HEK293T (cell line): ENCODE data around the gene INKA2.

Experiments used
- BHLHE40 ChIP-seq: fragments of 450-650 bp; IDR thresholded peaks from 2 replicates; pipeline ENCODE4 v1.6.1; 2016; ENCODE audit warnings: mild to moderate bottlenecking, moderate library complexity, borderline replicate concordance
- ELF4 ChIP-seq: fragments of 450-650 bp; IDR thresholded peaks from 2 replicates; pipeline ENCODE4 v1.6.1; 2017; ENCODE audit warnings: antibody characterized with exemption
- FOXA1 ChIP-seq: fragments of 450-650 bp; IDR thresholded peaks from 2 replicates; pipeline ENCODE4 v1.6.1; 2016; ENCODE audit warnings: mild to moderate bottlenecking
- FOXM1 ChIP-seq: fragments of 450-650 bp; IDR thresholded peaks from 2 replicates; pipeline ENCODE4 v1.6.1; 2017; ENCODE audit warnings: mild to moderate bottlenecking, borderline replicate concordance
- PKNOX1 ChIP-seq: fragments of 450-650 bp; IDR thresholded peaks from 2 replicates; pipeline ENCODE4 v1.6.1; 2016
- SP1 ChIP-seq: fragments of 450-650 bp; IDR thresholded peaks from 2 replicates; pipeline ENCODE4 v1.6.1; 2017
- SUZ12 ChIP-seq: fragments of 450-650 bp; IDR thresholded peaks from 2 replicates; pipeline ENCODE4 v1.6.1; 2016; ENCODE audit warnings: mild to moderate bottlenecking
- TARDBP ChIP-seq: fragments of 450-650 bp; IDR thresholded peaks from 2 replicates; pipeline ENCODE4 v1.6.1; 2016
- ZNF384 ChIP-seq: fragments of 450-650 bp; IDR thresholded peaks from 2 replicates; pipeline ENCODE4 v1.6.1; 2016

GRCh38 chr1:111719135-111719534 is 20.1 kb downstream of the INKA2 start:
- TF ChIP-seq BHLHE40 (no peak), SP1 (no peak), PKNOX1 (no peak), SUZ12 (no peak), FOXA1 (no peak), ELF4 (no peak), ZNF384 (no peak), FOXM1 (no peak), TARDBP (no peak)
